ENCODE data around the gene COL10A1. TPM values are rescaled to one million over a fixed set of nuclear protein-coding genes. Genes with fewer than 3 reads are reported as not detected.

The COL10A1 gene
- total and polyA plus RNA-seq, 3 donors from 2014 or later = 0.06 to 0.34 (median 0.16) TPM

GRCh38 chr6:116145803-116146675, 20.1 kb upstream of the COL10A1 start:
- no peak for TF ChIP-seq POLR2A (IDR thresholded peaks at IDR 0.05)
- no peak for TF ChIP-seq CTCF (IDR thresholded peaks at IDR 0.05)
- Histone ChIP-seq H3K27me3 (no peaks in the 10 kb centered on the region), H3K27ac (no peak overlapping the region), H3K4me1 (peaks cover 2% of the 10 kb centered on the region), H3K36me3 (ENCODE audit: low read depth, missing control alignments) (no peaks in the 10 kb centered on the region), H3K4me3 (no peak overlapping the region), H3K9me3 (no peaks in the 10 kb centered on the region)
- no peak for DNase-seq
- intact Hi-C loops (cut with DNase I; ENCODE audit: low total_unique reads) = no loop called here
- 75 to 83% methylated on average over 4 of the region's 4 CpGs for WGBS, 2 donors

- no peak overlapping the region for H3K4me3 ChIP-seq
- no peaks in the 10 kb centered on the region for H3K36me3 ChIP-seq (ENCODE audit: low read depth, missing control alignments)
- H3K4me1 ChIP-seq = peaks cover 2% of the 10 kb centered on the region
- no peaks in the 10 kb centered on the region for H3K27me3 ChIP-seq
- 71 to 73% methylated on average over 3 of the region's 3 CpGs for WGBS, 2 donors
- no peak overlapping the region for H3K27ac ChIP-seq
- no peak for TF ChIP-seq CTCF (IDR thresholded peaks at IDR 0.05)
- no peak for TF ChIP-seq POLR2A (IDR thresholded peaks at IDR 0.05)
- no peak for DNase-seq
- intact Hi-C loops (cut with DNase I; ENCODE audit: low total_unique reads) = no loop called here
- no peaks in the 10 kb centered on the region for H3K9me3 ChIP-seq
Observed at GRCh38 chr6:116144605-116145004, 18.7 kb upstream of the COL10A1 start.

- Histone ChIP-seq H3K36me3 (ENCODE audit: low read depth, missing control alignments) (no peaks in the 10 kb centered on the region), H3K4me1 (peaks cover 2% of the 10 kb centered on the region), H3K4me3 (no peak overlapping the region), H3K27ac (no peak overlapping the region), H3K27me3 (no peaks in the 10 kb centered on the region), H3K9me3 (no peaks in the 10 kb centered on the region)
- no peak for TF ChIP-seq CTCF (IDR thresholded peaks at IDR 0.05)
- TF ChIP-seq POLR2A (IDR thresholded peaks at IDR 0.05) = no peak
- intact Hi-C loops (cut with DNase I; ENCODE audit: low total_unique reads) = no loop called here
- 85 to 94% methylated on average over 4 of the region's 4 CpGs for WGBS, 2 donors
- no peak for DNase-seq
Observed at GRCh38 chr6:116139917-116140316, 14.0 kb upstream of the COL10A1 start.

GRCh38 chr6:116136933-116137340, 11.0 kb upstream of the COL10A1 start:
- DNase-seq = no peak
- TF ChIP-seq POLR2A (IDR thresholded peaks at IDR 0.05) = no peak
- TF ChIP-seq CTCF (IDR thresholded peaks at IDR 0.05) = no peak
- Histone ChIP-seq H3K9me3 (no peaks in the 10 kb centered on the region), H3K36me3 (ENCODE audit: low read depth, missing control alignments) (no peaks in the 10 kb centered on the region), H3K27ac (no peak overlapping the region), H3K4me1 (no peaks in the 10 kb centered on the region), H3K27me3 (no peaks in the 10 kb centered on the region), H3K4me3 (no peak overlapping the region)
- intact Hi-C loops (cut with DNase I; ENCODE audit: low total_unique reads) = no loop called here
- WGBS, 2 donors = 96% methylated on average over 5 of the region's 5 CpGs

GRCh38 chr6:116136373-116136772, 10.4 kb upstream of the COL10A1 start:
- WGBS, 2 donors = 68 to 80% methylated on average over 1 of the region's 1 CpG
- intact Hi-C loops (cut with DNase I; ENCODE audit: low total_unique reads) = no loop called here
- no peak for TF ChIP-seq CTCF (IDR thresholded peaks at IDR 0.05)
- TF ChIP-seq POLR2A (IDR thresholded peaks at IDR 0.05) = no peak
- no peaks in the 10 kb centered on the region for H3K9me3 ChIP-seq
- DNase-seq = no peak
- H3K4me3 ChIP-seq = no peak overlapping the region
- H3K27me3 ChIP-seq = no peaks in the 10 kb centered on the region
- no peaks in the 10 kb centered on the region for H3K4me1 ChIP-seq
- H3K36me3 ChIP-seq (ENCODE audit: low read depth, missing control alignments) = no peaks in the 10 kb centered on the region
- H3K27ac ChIP-seq = no peak overlapping the region
